ENCODE measurements around the gene FAM193B.
A peak's percentile ranks its signal among the peaks of the same experiment; 100 is the strongest.
"Not testable (repeated sequence)": the region's sequence is repeated elsewhere in the genome, so short reads cannot be mapped to it uniquely, and the experiment has no call there.

The FAM193B gene

GRCh38 chr5:177537389-177538361 is 16.7 kb downstream of the FAM193B start:
- DNase-seq (ENCODE audit: low spot score) = no peak

DNA sequence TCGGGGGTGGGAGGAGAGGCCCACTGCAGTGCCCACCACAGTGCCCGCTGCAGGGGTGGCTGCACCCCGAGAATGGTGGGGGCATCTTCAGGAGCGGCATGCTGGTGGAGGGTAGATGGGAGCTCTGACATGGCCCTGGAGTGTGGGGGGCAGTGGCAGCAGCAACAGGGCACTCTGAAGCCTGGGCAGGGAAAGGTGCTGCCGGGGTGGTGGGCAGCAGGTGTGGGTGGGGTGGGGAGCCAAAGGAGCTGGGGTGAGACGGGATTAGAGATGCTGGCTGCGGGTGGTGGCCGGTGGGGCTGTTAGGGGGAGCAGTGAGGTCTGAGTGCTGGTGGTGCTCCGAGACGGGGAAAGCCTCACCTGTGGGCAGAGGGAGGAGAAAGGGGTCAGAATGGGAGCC is 18.0 kb downstream of the FAM193B start:
- DNase-seq (ENCODE audit: low spot score) = no peak

GRCh38 chr5:177535125-177535524 is 19.2 kb downstream of the FAM193B start:
- DNase-seq (ENCODE audit: low spot score) = no peak

GRCh38 chr5:177534433-177534832 is 19.9 kb downstream of the FAM193B start:
- DNase-seq (ENCODE audit: low spot score) = not testable (repeated sequence)

- no peak for DNase-seq (ENCODE audit: low spot score)
Observed at GRCh38 chr5:177531209-177531940, 23.0 kb downstream of the FAM193B start.

DNA sequence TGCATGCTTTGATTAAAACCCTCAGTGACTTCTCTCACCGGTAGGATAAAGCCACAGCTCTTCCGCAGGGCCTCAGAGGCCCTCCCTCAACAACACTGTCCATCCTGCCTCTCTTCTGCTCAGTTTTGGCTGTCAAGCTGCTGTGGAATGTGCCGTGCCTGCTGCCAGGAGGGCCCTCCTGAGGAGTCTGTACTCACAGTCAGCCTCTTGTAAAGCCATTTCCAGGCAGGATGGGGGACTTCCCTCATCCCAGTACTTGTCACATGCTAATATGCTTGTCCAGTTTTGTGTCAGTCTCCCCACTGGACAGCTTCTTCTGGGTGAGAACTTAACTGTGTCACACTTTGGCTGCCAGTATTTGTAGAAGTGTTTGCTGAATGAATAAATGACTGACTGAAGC is 23.7 kb downstream of the FAM193B start:
- no peak for DNase-seq (ENCODE audit: low spot score)

- DNase-seq (ENCODE audit: low spot score) = no peak
Observed at GRCh38 chr5:177529247-177530203, 24.8 kb downstream of the FAM193B start.

DNA sequence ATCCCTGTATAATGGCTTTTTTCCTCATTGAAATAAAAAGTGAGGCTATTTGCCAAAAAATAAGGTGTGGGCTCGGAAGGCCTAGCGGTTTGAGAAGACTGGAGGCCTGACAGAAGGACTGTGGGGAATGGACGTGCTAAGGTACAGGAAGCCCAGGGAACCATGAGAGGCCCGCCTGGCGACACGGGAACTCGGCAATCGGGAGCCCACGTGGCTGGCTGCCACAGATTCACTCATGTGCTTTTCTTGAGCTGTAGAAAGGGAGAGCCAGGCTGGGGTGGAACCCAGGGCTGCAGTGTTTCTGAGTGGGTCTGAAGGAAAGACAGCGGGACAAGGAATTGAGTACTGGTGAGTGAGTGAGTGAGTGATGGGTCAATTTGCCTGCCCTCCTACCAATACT is 25.7 kb downstream of the FAM193B start:
- no peak for DNase-seq (ENCODE audit: low spot score)

DNA sequence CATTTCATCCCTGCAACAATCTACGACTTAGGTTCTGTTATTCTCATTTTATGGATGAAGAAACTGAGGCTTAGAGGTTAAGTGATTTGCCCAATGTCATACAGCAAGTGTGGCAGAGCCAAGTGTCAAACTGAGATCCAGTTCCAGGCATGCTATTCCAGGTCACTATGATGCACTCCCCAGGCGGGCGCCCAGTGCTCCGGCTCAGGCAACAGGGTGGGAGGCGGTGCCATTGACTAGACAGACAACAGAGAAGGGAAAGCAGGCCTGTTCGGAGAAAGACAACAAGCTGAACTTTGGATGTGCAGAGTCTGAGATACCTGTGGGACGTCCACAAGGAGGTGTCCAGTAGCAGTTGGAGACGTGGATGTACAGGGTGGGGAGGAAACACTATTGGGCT is 26.8 kb downstream of the FAM193B start:
- DNase-seq (ENCODE audit: low spot score) = no peak

GRCh38 chr5:177526791-177527190 is 27.6 kb downstream of the FAM193B start:
- no peak for DNase-seq (ENCODE audit: low spot score)

GRCh38 chr5:177526191-177526590 is 28.2 kb downstream of the FAM193B start:
- DNase-seq (ENCODE audit: low spot score) = no peak

- no peak for DNase-seq (ENCODE audit: low spot score)
Observed at GRCh38 chr5:177524941-177525655, 29.3 kb downstream of the FAM193B start.

GRCh38 chr5:177524539-177524900 is 29.8 kb downstream of the FAM193B start:
- DNase-seq (ENCODE audit: low spot score) = no peak

DNA sequence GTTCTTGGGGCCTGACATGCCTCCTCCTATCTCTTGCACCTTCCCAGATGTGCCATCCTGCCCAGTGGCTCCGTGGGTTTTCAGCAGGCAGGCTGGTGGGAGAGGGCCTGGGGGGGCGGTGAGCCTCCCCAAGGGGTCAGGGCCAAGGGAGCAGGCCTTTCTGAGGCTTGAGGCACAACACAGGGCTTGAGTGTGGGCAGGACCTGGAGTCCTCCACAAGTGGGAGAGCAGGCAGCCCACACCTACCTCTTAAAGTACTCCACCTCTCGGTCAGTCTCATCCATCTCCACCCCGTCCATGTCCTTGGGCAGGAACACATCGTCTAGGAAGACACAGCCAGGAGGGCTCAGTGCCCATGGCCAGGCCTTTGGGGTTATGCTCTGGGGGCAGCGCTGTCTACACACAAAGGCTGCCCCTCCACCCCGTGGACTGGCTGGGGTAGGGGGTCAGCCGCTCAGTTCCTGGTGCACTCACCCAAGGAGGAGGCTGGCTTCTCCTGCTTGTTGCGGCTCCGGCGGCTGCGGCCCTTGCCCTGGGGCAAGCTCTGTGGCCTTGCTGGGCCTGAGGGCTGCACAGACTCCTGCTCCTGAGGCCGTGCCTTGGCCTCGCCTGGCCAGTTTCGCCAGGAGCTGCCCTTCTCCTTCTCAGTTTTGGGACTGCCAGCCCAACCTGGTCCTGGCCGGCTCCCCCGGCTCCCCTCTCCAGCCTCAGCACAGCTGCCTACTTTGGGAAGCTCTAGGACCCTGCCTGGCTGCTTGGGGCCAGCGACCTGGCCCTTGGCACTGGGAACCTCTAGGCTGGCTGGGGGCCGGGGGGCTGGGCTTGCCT is 30.4 kb downstream of the FAM193B start:
- DNase-seq (ENCODE audit: low spot score) = no peak

DNA sequence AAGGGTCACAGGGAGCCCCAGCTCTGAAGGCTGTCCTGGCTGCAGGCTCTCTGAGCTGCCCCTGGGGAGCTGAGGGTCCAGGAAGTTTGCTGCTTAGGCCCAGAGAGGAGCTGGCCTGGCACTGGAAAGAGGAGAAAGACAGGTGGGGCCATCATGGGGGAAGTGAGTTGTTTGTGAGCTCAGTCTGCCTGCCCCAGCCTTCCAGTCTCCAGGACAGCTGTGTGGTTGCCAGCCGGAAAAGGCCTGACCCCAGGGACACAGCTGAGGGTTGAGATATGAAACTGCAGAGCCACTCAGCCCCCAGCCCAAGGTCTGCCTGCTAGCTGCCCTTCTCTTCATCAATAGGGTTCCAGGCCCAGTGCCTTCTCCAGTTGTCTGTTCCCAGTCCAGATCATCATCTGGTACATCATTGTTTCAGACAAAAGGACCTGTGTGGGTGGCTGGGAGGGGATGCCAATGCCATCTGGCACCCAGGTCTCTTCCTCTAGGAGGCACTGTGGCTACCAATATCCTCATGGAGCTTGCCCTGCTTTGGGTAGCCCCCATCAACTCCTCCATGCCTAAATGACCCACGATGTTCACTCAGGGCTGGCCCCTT is 33.3 kb downstream of the FAM193B start:
- DNase-seq (ENCODE audit: low spot score) = no peak

DNA sequence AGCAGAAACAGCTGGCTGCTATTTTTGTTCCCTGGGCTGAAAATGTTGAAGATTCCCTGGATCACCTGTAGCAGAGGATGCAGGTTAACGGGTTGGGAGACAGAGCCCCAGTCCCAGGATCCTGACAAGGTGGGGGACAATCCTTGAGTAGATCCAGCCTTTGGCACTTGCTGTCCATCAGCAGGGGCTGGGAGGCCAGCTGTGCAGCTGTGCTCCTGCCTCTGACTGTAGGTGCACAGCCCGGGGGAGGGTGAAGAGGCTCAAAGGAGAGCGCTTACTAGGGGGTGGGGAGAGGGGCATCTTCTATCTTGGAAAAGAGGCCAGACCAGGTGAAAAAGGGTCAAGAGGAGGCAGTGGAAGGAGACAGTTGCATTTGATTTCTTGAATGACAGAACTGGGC is 34.1 kb downstream of the FAM193B start:
- DNase-seq (ENCODE audit: low spot score) = no peak

DNA sequence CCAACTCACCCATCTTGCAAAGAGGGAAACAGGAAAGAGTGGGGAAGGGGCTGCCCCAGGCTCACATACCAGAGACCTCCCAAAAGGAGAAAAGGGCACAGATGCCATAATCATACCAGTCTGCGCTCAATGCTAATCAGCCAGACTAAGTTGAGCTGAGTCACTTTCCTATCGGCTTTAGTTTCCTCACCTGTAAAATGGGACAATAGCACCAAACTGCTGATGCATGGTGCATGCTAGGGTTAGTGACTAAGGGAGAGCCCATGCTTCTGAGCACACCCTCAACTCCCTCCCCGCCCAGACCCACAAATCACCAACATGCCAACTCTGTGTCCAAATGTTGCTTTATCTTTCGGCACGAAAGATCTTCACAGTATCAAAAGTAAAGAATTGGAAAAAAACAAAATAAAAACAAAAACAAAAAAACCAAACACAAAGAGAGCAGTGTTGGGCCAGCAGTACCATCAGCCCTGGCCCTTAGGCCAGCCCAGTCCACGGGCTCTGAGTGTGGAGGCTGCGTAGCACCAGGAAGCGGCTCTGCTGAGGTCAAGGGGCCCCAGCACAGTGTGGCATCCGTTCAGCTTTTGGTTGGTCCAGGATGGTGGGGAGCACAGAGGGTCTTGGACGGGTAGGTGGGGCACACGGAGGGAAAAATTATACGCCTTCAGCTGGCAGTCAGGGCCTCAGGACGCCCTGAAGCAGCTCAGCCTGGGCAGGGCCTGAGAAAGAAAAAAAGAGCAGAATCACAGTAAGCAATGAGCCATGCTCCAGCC is 34.7 kb downstream of the FAM193B start:
- no peak for DNase-seq (ENCODE audit: low spot score)

DNA sequence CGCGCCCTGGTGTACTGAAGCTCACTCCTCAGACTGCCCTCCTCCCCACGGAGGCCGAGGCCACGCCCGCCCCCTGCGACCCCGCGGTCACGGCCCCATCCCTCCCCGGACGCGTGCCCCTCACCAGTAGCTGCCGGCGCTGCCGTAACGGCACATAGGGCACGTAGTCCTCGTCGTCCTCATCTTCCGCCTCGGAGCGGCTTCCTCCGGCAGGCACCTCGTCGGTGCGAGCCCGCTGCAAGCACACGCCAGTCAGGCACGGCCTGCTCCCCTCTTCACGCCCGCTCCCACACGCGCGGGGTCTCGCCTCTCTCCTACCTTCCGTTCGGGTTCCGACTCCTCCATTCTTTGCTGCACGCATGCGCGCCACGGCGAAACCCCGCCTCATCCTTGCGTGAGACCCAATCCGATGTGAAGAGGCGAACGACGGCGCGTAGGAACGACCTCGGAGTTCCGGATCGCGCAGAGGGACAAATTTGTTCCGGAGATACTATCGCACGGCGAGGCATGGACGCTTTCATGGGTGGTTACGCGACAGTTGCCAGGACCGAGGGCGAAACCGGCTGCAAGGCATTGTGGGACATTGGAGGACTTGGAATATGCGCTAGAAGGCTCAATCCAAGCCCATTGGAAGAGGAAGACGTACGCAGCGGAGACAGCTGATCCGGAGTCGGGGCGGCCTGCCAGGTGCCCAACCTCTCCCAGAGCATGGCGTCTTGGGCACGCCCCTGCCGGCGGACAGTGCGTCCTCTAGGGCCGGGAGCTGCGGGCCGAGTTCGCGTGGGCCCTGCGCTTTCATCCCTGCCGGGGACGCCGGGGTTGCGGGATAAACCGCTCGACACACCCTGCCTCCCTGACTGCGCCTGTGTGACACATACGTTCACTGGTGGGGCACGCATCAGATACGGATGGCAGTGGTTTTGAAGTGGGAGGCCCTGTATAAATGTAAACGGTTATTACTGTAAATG is 37.5 kb downstream of the FAM193B start, which contains the start of gene DDX41:
Gene DDX41 (minus strand): TSS at position 361 of the 968 bp plus-strand sequence. CDS start 16 bp downstream, at position 345.
- DNase-seq (ENCODE audit: low spot score) = peak; percentile 96
